ACC112 (cell line): Measurements from ENCODE around the gene PNCK.

Experiments
- H2AFZ ChIP-seq: fragments of 200-600 bp; sonication (generic); one replicate; pipeline ENCODE4 v1.6.0; 2017; ENCODE audit warnings: antibody characterized with exemption, low read length; ENCODE audit not compliant: unreplicated experiment
- H3K27ac ChIP-seq: fragments of 200-600 bp; sonication (generic); 2 replicates; pipeline ENCODE4 v1.5.1; 2014; ENCODE audit warnings: low read depth, mild to moderate bottlenecking, antibody characterized with exemption, low read length, moderate library complexity
- H3K27me3 ChIP-seq: fragments of 200-600 bp; sonication (generic); 2 replicates; pipeline ENCODE4 v1.6.1; 2014; ENCODE audit warnings: mild to moderate bottlenecking, antibody characterized with exemption, low read length, moderate library complexity, mixed read lengths; ENCODE audit not compliant: insufficient read depth
- H3K36me3 ChIP-seq: fragments of 200-600 bp; sonication (generic); 2 replicates; pipeline ENCODE4 v1.6.1; 2016; ENCODE audit warnings: mild to moderate bottlenecking, antibody characterized with exemption, low read length, moderate library complexity, mixed read lengths; ENCODE audit not compliant: insufficient read depth
- H3K4me1 ChIP-seq: fragments of 200-600 bp; sonication (generic); one replicate; pipeline ENCODE4 v1.6.1; 2016; ENCODE audit warnings: low read length, mixed read lengths; ENCODE audit not compliant: insufficient read depth, unreplicated experiment, control insufficient read depth
- H3K4me3 ChIP-seq: fragments of 200-600 bp; sonication (generic); 2 replicates; pipeline ENCODE4 v1.5.1; 2014; ENCODE audit warnings: mild to moderate bottlenecking, low read depth, low read length
- H3K79me2 ChIP-seq: fragments of 200-600 bp; sonication (generic); one replicate; pipeline ENCODE4 v1.6.0; 2016; ENCODE audit warnings: low read length; ENCODE audit not compliant: control insufficient read depth, unreplicated experiment, insufficient read depth

The PNCK gene

DNA sequence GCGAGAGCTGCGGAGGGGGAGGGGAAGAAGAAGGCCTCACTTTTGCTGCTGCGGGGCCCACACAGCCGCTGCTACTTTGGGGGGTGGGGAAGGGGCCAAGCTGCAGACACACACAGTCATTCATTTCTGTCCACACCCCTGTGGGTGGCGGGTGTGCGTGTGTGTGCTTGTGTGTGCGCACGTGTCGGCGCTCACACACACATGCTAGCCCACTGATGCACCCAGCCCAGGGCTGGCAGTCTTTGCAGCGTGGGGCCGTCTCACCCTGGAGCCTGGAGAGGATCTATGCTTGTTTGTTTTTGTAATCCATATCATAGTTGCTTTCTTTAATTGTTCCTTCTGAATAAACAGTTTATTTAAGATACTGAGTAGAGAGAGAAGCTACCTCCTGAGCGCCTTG, 22.7 kb downstream of the PNCK start:
- Histone ChIP-seq H3K79me2 (no peaks in the 10 kb centered on the region), H3K27me3 (peaks cover 25% of the 10 kb centered on the region), H3K27ac (no peak overlapping the region), H3K36me3 (no peaks in the 10 kb centered on the region), H2AFZ (no peak overlapping the region), H3K4me1 (no peaks in the 10 kb centered on the region), H3K4me3 (no peak overlapping the region)

- peaks cover 34% of the 10 kb centered on the region for H3K27me3 ChIP-seq
- H3K4me3 ChIP-seq = no peak overlapping the region
- H2AFZ ChIP-seq = no peak overlapping the region
- no peaks in the 10 kb centered on the region for H3K4me1 ChIP-seq
- no peak overlapping the region for H3K27ac ChIP-seq
- H3K36me3 ChIP-seq = no peaks in the 10 kb centered on the region
- no peaks in the 10 kb centered on the region for H3K79me2 ChIP-seq
Observed at GRCh38 chrX:153649915-153650782, 23.5 kb downstream of the PNCK start.

DNA sequence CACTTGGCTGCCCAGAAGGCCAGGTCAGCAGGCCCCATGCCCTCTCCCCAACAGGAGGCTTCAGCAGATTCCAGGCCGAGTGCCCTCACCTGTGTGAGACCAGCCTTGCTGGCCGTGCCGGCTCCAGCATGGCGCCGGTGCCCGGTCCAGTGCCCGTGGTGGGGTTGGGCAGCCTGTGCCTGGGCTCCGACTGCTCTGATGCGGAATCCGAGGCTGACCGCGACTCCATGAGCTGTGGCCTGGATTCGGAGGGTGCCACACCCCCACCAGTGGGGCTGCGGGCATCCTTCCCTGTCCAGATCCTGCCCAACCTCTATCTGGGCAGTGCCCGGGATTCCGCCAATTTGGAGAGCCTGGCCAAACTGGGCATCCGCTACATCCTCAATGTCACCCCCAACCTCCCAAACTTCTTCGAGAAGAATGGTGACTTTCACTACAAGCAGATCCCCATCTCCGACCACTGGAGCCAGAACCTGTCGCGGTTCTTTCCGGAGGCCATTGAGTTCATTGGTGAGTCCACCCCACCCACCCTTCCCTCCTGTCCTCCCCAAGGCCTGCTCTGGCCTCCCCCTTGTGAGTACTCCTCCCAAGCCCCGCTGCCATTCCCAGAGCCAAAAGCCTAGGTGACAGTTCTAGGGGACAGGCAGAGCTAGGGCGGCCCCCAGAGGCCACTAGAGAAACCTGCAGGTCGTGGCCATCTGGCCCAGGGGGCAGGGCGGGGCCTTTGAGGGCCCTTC, 24.3 kb downstream of the PNCK start:
- Histone ChIP-seq H3K4me3 (no peak overlapping the region), H3K4me1 (no peaks in the 10 kb centered on the region), H3K27ac (no peak overlapping the region), H2AFZ (no peak overlapping the region), H3K27me3 (peaks cover 42% of the 10 kb centered on the region), H3K36me3 (no peaks in the 10 kb centered on the region), H3K79me2 (no peaks in the 10 kb centered on the region)

- Histone ChIP-seq H3K4me3 (no peak overlapping the region), H3K36me3 (no peaks in the 10 kb centered on the region), H3K4me1 (no peaks in the 10 kb centered on the region), H3K27me3 (peaks cover 46% of the 10 kb centered on the region), H2AFZ (no peak overlapping the region), H3K27ac (no peak overlapping the region), H3K79me2 (no peaks in the 10 kb centered on the region)
Observed at GRCh38 chrX:153648358-153649177, 25.0 kb downstream of the PNCK start.

GRCh38 chrX:153647461-153648357, 25.9 kb downstream of the PNCK start:
- H3K4me3 ChIP-seq = peak overlapping the region; percentile 21; the same call in 1 of the 2 replicates
- H3K27ac ChIP-seq = no peak overlapping the region
- no peaks in the 10 kb centered on the region for H3K79me2 ChIP-seq
- H3K4me1 ChIP-seq = no peaks in the 10 kb centered on the region
- H3K36me3 ChIP-seq = no peaks in the 10 kb centered on the region
- H2AFZ ChIP-seq = no peak overlapping the region
- peaks cover 55% of the 10 kb centered on the region for H3K27me3 ChIP-seq

DNA sequence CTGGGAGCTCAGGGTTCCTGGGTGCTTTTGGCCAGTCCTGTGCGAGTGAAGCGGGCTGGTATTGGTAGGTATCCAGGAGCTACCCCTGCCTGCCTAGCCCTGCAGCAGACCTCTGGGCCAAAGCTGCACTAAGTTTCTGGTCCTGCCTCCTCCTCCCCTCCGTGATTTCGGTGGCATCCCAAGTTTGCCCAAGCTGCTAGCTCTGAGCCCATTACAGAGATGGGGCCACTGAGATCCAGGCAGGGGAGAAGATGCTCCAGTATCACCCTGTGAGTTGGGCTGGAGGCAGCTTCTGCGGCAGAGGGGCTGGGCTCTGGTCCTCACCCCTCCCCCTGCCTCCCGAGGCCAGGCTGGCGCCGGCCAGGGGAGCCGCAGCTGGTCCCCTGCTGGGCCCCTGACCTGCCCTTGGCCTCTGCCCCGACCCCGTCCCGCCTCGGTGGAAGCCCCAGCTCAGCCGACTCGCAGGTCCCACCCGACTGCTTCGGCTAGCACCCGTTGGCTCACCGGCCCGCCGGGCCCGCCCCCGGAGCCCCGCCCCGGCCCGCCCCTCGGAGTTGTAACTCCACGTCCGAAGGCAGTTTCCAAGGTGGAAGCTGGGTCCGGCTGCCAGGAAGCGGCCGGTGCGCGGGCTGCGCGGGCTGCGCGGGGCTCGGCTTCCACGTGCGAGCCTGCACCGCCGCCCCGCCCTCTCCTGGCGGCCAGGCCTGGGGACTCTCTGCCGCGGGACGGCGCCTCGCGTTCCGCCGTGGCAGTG, 26.8 kb downstream of the PNCK start, which contains the start of gene DUSP9:
TSS of gene DUSP9 (plus strand) at position 584 of the 754 bp plus-strand sequence. CDS start 751 bp downstream, outside the sequence.
- Histone ChIP-seq H3K79me2 (no peaks in the 10 kb centered on the region), H3K4me3 (peak within 1 kb of the TSS; percentile 21; the same call in 1 of the 2 replicates), H3K36me3 (no peaks in the 10 kb centered on the region), H3K4me1 (no peaks in the 10 kb centered on the region), H3K27me3 (peaks cover 59% of the 10 kb centered on the region), H3K27ac (no peak within 1 kb of the TSS), H2AFZ (no peak within 1 kb of the TSS)

GRCh38 chrX:153645921-153646488, 27.6 kb downstream of the PNCK start:
- Histone ChIP-seq H2AFZ (no peak overlapping the region), H3K4me1 (no peaks in the 10 kb centered on the region), H3K4me3 (no peak overlapping the region), H3K36me3 (no peaks in the 10 kb centered on the region), H3K27ac (no peak overlapping the region), H3K79me2 (no peaks in the 10 kb centered on the region), H3K27me3 (peaks cover 67% of the 10 kb centered on the region)

- H3K27ac ChIP-seq = no peak overlapping the region
- no peak overlapping the region for H3K4me3 ChIP-seq
- H3K27me3 ChIP-seq = peaks cover 67% of the 10 kb centered on the region
- no peaks in the 10 kb centered on the region for H3K79me2 ChIP-seq
- no peaks in the 10 kb centered on the region for H3K36me3 ChIP-seq
- no peaks in the 10 kb centered on the region for H3K4me1 ChIP-seq
- H2AFZ ChIP-seq = no peak overlapping the region
Observed at GRCh38 chrX:153645151-153645550, 28.5 kb downstream of the PNCK start.
